HG02884 (cell line): ENCODE data around the gene SLC6A2.

Experiments used
- ATAC-seq: cut with Tn5 transposase; IDR thresholded peaks from one replicate; pipeline ENCODE4 v1.9.1; 2021; ENCODE audit warnings: mild to moderate bottlenecking, moderate library complexity; ENCODE audit not compliant: unreplicated experiment

SLC6A2 gene

DNA sequence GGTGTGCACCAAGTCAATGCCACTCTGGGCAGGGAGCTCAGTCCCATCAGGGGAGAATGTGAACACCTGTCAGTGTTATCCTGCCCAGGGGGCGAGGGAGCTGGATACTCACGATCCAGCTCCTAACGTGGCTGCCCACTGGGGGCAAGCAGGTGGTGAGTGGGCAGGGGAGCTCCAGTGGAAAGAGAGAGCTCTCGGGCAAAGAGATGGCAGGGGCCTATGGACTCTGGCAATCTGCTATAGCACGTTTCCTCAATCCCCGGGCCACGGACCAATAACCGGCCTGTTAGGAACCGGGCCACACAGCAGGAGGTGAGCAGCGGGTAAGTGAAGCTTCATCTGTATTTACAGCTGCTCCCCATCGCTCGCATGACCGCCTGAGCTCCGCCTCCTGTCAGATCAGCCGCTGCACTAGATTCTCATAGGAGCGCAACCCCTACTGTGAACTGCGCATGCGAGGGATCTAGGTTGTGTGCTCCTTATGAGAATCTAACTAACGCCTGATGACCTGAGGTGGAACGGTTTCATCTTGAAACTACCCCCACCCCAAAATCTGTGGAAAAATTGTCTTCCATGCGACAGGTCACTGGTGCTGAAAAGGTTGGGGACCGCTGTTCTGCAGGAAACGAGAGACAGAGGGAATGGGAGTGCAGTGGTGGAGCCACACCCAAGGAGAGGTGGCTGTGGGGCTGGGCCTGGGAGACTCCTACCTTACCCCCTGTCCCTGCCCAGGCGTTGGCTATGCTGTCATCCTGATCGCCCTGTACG lies 15.6 kb downstream of the SLC6A2 start:
- no peak for ATAC-seq

DNA sequence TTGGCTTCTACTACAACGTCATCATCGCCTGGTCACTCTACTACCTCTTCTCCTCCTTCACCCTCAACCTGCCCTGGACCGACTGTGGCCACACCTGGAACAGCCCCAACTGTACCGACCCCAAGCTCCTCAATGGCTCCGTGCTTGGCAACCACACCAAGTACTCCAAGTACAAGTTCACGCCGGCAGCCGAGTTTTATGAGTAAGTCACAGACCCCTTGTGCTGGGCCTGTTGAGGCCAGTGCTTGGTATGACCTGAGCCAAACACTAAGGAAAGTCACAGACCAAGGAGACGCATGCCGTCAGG lies 16.1 kb downstream of the SLC6A2 start:
- ATAC-seq = no peak

DNA sequence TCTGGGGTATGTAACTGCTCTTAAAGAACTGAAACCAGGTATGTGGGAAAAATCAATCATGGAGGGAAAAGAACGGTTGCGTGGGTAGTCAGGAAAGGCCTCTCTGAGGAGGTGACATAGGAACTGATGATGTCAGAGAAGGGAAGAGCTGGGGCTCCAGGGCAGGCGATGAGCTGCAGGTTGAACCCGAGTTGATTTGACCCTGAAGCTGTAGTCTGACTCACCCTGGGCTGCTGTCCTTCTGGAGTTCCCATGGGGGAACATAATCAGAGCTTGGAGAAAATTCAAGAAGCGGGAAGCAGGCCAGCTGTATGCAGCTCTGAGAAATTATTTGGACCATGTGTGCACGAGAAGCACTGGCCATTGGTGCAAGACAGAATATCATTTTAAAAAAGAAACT lies 16.7 kb downstream of the SLC6A2 start:
- no peak for ATAC-seq

DNA sequence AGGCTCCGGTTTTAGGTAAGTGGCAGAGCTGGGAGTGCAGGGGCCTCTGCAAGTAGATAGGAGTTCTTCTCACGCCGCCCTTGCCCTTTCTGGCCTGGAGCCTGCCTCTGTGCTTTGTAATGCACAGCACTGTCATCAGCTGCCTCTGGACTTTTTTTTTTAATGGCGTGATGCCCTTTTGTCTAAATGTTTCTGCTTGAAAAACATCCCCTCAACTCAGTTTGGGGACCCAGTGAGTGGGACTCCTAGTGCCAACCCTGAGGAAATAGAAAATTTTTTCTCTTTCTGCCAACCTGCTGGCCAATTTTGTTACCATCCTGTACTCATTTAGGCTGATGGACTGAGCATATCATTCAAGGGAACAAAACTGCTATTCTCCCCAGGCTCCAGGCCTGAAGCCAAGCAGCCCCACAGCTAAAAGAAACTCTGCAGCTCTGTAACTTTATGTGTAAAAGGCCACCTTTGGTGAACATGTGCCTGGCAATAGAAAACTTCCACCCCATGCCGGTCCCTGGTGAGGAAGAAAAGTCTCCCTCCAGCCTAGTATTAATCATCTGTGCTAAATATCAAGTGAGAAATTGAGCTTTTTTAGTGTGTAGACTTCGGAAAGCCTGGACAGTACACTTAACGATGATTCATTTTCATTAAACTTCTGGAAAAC lies 22.5 kb downstream of the SLC6A2 start:
- ATAC-seq = no peak

DNA sequence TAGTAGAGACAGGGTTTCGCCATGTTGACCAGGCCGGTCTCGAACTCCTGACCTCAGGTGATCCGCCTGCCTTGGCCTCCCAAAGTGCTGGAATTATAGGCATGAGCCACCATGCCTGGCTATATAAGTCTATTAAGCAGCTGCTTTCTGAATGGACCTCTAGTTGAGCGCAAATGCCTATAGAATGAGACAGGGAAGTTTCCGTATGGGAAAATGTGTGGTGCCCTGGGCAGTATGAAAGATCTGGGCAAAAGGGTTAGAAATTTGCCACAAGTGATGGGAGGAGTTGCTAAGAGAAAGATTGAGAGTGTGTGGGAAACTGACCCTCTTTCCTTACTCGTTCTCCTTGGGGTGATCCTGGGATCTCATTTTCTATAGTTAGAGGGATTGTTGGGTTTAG lies 26.3 kb downstream of the SLC6A2 start:
- ATAC-seq = no peak

DNA sequence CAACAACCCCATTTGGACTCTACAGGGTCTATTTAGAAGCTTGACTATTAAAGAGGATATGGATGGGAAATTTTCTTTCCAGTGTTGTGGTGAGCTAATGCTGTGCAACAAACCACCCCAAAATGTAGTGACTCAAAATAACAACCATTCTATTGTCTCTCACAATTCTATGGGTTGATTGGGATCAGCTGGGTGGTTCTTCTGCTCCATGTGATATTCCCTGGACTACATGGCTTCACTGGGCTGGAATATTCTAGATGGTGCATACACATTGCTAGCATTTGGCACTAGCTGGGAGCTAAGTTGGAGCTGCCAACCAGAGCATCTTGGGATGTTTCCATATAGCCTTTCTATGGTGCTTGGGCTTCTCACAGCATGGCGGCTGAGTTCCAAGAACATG lies 30.2 kb downstream of the SLC6A2 start:
- ATAC-seq = no peak

DNA sequence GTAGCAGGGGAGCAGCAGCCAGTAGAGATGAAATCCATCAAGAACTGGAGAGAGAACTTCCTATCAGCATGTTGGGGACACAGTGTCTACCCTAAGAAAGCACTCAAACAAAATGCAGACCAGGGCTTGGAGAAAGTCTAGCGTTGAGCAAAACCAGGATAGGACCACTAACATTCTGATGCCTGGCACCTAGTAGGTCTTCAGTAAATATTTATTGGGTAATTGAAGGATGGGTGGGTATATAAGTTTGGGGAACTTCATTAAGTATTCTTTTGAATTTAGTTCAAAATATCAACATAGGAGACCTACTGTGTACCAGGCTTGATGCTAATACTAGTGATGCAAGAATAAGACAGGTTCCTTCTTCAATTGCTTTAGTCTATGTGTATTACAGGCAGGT lies 30.9 kb downstream of the SLC6A2 start:
- ATAC-seq = no peak

DNA sequence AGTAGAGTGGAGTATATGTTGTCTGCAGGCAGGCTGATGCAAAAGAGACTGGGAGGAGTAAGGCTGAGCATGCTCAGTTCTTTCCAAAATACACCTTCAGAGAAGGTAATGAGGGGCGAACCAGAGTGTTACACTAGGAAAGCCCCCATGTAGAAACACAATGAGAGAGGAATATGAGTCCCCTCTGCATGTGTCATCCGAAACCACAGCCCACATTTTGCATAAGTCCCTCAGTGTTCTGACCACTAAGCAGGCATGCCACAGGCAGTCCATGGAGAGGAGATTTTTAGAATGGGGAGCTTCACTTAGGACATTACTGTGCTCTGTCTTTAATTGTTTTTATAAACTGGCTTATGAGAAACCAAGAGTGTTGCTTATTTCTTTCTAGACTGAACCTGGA lies 32.0 kb downstream of the SLC6A2 start:
- ATAC-seq = no peak

DNA sequence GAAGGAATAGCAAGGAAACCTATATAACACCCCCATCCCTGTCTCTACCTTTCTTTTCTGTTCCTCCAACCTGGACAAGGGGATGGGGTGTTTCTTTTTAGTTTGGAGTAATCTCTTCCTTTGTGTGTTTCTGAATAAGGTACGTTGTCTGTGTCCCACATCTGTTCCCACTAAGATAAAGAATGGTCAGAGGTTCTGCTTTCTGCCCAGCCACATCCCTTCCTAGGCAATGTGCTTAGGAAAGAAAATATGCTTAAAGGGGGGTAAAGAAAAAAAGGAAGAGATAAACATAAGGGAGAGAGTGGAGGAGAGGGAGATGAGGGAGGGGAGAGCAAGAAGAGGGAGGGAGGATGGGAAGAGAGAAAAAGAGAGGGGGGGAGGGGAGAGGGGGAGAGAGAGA lies 35.1 kb downstream of the SLC6A2 start:
- ATAC-seq = no peak

DNA sequence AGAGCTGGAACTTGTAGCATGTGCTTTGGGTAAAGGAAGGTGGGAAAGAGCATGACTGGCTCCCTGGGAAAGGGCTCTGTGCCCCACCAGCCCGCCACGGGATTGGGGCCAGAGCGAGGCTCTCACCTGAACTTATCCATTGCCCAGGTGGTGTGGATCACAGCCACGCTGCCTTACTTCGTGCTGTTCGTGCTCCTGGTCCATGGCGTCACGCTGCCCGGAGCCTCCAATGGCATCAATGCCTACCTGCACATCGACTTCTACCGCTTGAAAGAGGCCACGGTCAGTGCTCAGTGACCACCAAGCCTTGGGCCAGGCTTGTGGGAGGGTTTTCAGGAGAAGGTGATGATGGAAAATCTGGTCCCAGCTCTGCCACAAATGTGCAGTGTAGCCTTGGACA lies 36.0 kb downstream of the SLC6A2 start:
- no peak for ATAC-seq

DNA sequence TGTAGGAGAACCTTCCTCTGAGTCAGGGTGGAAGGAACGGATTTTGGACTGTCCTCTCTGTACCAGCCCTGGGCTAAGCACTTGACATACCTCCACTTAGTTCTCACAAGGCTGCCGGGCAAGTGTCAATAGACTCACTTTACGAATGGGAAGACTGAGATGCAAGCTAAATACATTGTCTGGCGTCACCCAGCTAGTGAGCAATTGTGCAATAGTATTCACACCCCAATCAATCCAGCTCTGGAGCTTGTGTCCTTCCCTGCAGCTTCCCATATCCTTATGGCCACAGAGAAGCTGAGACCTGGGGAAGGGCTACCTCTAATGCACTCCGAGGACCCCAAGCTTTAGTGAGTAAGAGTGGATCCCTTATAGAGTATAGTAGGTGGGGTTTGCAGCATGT lies 39.8 kb downstream of the SLC6A2 start:
- ATAC-seq = no peak

DNA sequence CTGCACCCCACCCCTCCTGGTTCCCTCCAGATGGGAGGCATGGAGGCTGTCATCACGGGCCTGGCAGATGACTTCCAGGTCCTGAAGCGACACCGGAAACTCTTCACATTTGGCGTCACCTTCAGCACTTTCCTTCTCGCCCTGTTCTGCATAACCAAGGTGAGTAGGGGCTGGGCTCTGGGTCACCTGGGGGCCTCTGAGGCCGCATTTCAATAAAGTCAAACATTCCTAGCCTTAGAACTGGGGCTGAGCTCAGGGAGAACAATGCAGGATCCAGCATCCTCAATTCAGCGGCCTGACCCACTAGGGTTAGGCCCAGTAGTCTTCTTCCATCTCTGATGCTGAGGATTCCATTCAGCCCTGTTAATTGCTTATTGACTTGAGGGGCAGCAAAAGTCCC lies 42.1 kb downstream of the SLC6A2 start:
- no peak for ATAC-seq

DNA sequence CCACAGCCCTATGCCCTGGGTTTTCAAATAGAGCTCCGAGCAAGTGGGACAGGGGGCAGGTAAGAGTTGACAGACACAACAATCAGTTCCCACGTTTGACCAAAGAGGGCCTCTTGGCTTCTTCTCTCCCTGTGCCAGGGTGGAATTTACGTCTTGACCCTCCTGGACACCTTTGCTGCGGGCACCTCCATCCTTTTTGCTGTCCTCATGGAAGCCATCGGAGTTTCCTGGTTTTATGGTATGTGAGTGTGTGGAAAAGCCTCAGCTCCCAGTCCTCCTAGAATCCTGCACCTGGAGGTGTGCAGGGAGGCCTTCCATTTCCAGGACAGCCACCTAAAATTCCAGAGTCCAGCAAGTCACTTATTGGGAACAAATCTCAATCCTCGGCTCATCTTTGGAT lies 42.5 kb downstream of the SLC6A2 start:
- ATAC-seq = no peak

DNA sequence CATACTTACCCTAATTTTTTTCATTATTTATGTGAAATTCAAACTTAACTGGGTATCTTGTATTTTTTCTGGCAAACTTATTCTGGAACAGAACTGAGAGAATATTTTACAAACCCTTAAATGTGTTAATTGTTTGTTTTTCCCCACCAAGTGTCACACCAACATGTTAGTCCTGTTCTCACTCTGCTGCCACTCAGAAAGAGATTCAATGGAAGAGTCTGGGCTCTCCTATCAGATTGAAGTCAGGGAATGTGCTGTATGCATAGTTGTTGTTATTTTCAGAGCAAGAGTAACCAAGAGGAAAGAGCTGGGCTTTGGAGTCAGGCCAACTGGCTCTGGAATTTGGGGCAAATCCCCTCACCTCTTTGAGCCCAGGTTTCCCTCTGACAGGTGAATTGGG lies 43.2 kb downstream of the SLC6A2 start:
- no peak for ATAC-seq

DNA sequence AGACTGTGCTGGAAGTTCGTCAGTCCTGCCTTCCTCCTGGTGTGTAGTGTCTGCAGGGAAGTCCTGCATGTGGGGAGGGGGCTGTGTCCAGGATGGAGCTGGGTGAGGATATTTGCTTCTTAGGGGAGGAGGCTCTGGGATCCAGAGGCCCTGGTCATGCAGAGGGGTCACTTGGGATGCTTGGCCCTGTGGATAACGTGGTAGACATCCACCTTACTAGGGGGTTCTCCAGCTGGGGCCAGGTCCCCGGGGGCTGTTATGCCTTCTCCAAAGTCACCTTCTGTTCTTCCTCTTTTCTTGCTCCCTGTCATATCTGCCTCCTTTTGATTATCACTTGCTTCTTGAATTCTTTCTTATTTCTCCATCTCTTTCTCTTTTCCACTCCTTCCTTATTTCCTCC lies 43.8 kb downstream of the SLC6A2 start:
- ATAC-seq = no peak

DNA sequence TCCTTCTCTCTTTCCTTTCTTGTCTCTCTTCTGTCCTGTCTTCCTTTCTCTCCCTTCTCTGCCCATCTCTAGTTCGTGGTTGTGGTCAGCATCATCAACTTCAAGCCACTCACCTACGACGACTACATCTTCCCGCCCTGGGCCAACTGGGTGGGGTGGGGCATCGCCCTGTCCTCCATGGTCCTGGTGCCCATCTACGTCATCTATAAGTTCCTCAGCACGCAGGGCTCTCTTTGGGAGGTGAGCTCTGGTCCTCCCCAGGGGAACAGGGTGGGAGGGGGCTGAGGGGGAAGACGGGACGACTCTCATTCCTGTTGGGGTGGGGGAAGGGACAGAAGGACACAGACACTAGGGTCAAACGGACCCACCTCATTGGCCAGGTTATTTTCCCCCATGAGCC lies 44.3 kb downstream of the SLC6A2 start:
- no peak for ATAC-seq

DNA sequence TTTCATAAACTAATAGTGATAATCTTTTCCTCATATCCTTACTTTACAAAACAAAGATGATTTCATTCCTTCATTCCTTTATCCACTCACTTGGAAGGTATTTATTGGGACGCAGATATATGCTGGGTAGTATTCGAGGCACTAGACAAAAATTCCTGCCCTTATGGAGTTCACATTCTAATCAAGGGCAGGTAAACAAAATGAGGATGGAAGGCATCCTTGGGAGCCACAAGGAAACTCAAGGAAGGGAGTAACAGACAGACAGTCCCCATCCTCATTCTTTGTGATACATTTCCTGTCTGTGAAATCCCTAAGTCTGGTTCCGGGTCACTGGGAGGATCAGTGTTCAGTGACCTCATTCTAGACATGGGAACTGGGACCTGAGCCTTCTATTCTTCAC lies 45.2 kb downstream of the SLC6A2 start:
- ATAC-seq = no peak

DNA sequence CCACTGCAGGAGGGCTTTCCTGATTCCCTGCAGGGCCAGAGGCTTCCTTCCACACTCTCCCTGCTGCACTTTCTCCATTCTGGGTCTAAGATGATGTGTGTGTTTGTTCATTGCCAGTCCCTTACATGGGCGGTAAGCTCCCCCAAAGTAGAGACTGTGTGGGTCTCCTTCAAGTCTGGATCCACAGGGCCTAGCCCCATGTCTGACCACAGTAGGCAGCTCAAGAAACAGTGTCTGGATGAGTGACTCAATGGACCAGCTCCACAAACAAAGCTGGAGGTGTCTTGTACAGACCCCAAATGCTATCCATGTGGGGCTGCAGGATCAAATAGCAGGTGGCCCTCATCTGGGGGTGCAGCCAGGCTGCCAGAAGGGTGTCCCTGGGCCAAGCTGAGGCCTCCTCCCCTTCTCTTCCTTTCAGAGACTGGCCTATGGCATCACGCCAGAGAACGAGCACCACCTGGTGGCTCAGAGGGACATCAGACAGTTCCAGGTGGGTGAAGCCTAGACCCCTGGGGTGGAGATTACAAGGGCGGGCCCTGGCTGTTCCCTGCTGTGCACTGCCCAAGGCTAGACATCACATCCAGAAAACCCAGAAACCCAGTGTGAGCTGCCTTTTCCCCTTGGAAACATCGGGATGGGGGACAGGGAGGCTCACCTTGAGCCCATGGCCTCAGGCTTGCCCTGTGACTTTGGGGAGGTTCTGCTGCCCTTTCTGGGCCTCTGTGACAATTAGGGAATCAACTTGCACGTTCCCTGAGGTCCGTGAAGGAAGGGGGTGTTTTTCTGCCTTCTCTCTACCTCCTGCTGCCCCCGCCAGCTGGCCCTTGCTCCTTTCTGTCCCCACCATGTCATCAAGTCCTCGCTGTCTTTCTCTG lies 45.9 kb downstream of the SLC6A2 start:
- ATAC-seq = peak; percentile 84

DNA sequence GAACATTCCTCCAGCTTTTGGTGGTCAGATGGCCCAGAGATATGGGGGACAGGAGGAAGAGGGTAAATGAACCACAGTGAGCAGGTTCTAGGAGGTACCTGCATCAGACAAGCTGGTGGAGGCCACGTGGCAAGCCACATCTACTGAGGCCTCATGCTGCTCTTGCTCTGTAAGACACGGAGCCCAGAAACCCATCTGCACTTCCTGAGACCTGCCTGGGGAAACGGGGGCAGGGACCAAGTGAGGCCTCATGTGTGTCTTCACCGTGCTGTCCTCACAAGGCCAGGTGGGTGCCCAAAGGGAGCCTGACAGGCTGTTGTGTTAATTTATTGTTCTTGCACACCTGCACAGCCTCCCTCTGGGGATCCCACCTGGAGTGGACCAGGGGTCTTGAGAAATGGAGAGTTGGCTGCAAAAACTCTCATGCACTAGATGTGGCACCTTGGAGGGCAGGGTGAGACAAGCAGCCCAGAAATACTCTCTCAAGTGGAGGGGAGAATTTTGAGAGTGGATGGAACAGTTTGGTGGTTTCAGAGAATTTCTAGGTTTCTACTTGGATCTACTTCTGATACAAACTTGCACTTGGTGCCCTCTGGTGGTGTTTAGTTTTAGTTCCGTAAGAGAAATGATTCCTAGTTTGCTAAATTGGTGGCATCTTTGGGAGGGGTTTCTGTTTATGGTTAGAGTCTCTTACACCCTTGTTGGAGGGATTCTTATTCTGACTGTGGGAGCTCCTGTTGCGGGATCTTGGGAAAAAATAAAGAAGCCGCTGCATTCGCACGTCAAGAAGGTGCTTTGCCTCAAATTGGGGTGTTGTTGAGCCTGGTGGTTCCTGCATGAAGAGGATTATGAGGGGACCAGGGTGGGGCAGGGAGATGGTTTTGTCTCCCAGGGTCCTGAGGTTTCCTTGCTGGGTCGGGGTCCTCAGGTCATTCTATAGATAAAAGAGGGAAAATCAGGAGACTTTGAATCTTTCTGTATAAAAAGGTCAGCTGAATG lies 47.5 kb downstream of the SLC6A2 start:
- ATAC-seq = no peak

DNA sequence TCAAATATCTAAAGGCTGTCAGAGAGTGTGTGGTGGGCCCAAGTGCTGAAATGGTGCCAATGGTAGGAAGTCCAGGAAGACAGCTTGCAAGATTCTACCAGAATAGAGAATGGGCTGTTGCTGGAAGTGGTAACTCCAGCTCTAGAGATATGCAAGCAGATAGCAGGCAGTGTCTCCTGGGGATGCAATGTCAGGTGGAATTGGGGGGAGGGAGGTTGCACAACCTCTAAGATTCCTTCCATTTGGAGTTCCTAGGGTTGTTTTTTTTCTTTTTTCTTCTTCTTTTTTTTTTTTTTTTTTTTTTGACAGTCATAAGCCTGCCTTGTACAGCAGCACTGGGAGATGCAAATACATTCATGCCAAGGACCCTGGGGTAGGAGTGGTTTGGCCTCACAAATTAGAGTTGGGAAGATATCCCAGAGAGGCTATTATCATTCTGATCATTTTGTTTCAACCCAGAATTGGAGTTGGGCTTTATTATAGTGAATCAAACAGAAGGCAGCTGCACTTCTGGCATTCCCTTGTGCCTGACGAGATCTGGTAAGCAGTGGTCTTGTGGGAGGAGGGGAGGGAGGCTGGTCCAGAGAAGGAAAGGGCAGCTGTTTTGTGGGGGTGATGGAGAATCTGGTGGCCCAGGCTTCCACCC lies 51.1 kb downstream of the SLC6A2 start:
- ATAC-seq = no peak
